ENCODE data around the gene APOBEC3A. TPM values are rescaled to one million over a fixed set of nuclear protein-coding genes. Genes with fewer than 3 reads are reported as not detected.

Gene APOBEC3A
- total RNA-seq, 4 donors from 2014 or later, result 2.7 to 3.0 TPM; not detected in 2

GRCh38 chr22:38938221-38938620, 19.2 kb upstream of the APOBEC3A start:
- H3K27ac ChIP-seq, result no peak overlapping the region
- H3K36me3 ChIP-seq, result no peaks in the 10 kb centered on the region
- in situ Hi-C loops (cut with MboI; ENCODE audit: low pct_ligation_motif_present in 1 of 4, low pct_unique_long_range_greater_than_20kb in 1 of 4, low sequenced_read_pairs in 3 of 4) (no loop called here), intact Hi-C loops (cut with DNase I; ENCODE audit: low total_unique reads) (no loop called here)
- DNase-seq, result no peak
- TF ChIP-seq POLR2A (IDR thresholded peaks at IDR 0.05) (no peak), EP300 (IDR thresholded peaks at IDR 0.05; ENCODE audit: low read depth) (no peak), POLR2AphosphoS5 (IDR thresholded peaks at IDR 0.05) (no peak)
- TF ChIP-seq, protein P1, sequence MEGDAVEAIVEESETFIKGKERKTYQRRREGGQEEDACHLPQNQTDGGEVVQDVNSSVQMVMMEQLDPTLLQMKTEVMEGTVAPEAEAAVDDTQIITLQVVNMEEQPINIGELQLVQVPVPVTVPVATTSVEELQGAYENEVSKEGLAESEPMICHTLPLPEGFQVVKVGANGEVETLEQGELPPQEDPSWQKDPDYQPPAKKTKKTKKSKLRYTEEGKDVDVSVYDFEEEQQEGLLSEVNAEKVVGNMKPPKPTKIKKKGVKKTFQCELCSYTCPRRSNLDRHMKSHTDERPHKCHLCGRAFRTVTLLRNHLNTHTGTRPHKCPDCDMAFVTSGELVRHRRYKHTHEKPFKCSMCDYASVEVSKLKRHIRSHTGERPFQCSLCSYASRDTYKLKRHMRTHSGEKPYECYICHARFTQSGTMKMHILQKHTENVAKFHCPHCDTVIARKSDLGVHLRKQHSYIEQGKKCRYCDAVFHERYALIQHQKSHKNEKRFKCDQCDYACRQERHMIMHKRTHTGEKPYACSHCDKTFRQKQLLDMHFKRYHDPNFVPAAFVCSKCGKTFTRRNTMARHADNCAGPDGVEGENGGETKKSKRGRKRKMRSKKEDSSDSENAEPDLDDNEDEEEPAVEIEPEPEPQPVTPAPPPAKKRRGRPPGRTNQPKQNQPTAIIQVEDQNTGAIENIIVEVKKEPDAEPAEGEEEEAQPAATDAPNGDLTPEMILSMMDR (IDR thresholded peaks at IDR 0.05), result no peak
- no peak overlapping the region for H3K4me3 ChIP-seq
- H3K27me3 ChIP-seq, result peaks cover 2% of the 10 kb centered on the region
- H3K9me3 ChIP-seq, result no peaks in the 10 kb centered on the region
- WGBS, 2 donors (ENCODE audit: low coverage in 1 of 2), result 87 to 89% methylated on average over 8 to 11 of the region's 11 CpGs
- peaks cover 0 to 27% (median 15%) of the 10 kb centered on the region in 4 donors for H3K4me1 ChIP-seq

DNA sequence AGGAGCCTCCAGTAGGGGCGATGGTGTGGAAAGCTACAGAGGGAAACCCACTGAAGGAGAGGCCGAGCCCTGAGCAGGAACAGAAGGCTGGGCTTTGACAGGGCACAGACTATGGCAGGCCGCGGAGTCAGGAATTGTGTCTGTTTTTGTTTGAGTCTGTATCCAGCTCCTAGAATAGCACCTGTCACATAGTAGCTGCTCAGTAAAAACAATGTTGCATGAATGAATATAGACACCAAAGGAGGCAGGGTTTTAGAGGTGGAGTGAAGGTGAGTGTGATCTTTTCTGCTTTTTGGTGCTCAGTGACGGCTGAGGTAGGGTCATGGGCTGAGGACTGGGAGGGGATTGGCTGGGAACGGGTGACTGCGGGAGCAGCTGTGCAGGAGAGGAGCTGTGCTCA, 18.5 kb upstream of the APOBEC3A start:
- intact Hi-C loops (cut with DNase I; ENCODE audit: low total_unique reads) (no loop called here), in situ Hi-C loops (cut with MboI; ENCODE audit: low pct_ligation_motif_present in 1 of 4, low pct_unique_long_range_greater_than_20kb in 1 of 4, low sequenced_read_pairs in 3 of 4) (no loop called here)
- no peak for TF ChIP-seq EP300 (IDR thresholded peaks at IDR 0.05; ENCODE audit: low read depth)
- no peak for TF ChIP-seq POLR2AphosphoS5 (IDR thresholded peaks at IDR 0.05)
- no peak for TF ChIP-seq POLR2A (IDR thresholded peaks at IDR 0.05)
- TF ChIP-seq, protein P1 (IDR thresholded peaks at IDR 0.05), result no peak
- Histone ChIP-seq H3K4me3 (no peak overlapping the region), H3K36me3 (no peaks in the 10 kb centered on the region), H3K9me3 (no peaks in the 10 kb centered on the region), H3K27me3 (peaks cover 2% of the 10 kb centered on the region), H3K4me1 (peaks cover 0 to 28% (median 13%) of the 10 kb centered on the region in 4 donors), H3K27ac (no peak overlapping the region)
- DNase-seq, result no peak
- WGBS, 2 donors (ENCODE audit: low coverage in 1 of 2), result 50 to 84% methylated on average over 2 to 7 of the region's 7 CpGs

DNA sequence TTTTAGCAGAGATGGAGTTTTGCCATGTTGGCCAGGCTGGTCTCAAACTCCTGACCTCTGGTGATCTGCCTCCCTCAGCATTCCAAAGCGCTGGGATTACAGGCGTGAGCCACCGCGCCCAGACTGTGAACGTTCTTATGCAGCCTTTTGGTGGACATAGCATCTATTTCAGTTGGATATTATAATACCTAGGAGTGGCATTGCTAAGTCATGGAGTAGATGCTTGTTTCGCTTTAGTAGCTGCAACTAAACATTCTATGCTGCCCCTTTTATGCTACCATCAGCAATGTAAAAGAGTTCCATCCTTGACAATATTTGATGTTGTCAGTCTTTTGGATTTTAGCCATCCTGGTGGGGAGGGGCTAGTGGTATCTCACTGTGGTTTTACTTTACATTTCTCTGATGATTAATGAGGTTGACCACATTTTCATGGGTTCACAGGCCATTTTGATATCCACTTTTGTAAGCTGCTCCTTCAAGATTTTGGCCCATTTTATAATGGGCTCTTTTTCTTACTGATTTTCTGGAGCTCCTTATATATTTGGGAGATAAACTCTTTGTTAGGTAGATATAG, 16.5 kb upstream of the APOBEC3A start:
- H3K36me3 ChIP-seq, result no peaks in the 10 kb centered on the region

DNA sequence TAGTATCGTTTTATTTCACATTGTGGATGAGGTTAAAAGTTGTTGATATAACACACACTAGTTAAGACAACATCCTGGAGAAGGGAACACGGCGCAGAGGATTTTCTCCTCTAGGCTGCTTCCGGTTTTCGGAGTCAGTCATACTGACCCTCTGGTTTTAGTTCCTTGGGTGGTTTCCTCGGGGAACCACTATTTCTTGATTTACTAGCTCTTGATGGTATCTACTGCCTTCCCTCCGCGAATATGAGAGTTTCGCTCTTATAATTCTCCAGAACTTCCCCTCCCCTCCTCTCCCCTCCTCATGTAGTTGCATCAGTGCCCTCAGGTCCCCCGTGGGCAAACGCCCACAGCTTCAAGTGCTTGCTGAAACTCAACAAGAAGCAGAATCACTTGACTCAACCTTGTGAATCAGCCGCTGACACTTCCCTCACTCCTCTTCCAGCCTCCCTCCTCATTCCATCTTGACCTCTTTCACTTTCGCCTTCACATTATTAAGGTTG, 15.9 kb upstream of the APOBEC3A start:
- DNase-seq, result no peak
- in situ Hi-C loops (cut with MboI; ENCODE audit: low pct_ligation_motif_present in 1 of 4, low pct_unique_long_range_greater_than_20kb in 1 of 4, low sequenced_read_pairs in 3 of 4), result no loop called here
- TF ChIP-seq POLR2AphosphoS5 (IDR thresholded peaks at IDR 0.05) (no peak), EP300 (IDR thresholded peaks at IDR 0.05; ENCODE audit: low read depth) (no peak), POLR2A (IDR thresholded peaks at IDR 0.05) (no peak)
- TF ChIP-seq, protein P1 (IDR thresholded peaks at IDR 0.05), result no peak
- Histone ChIP-seq H3K27ac (no peak overlapping the region), H3K36me3 (no peaks in the 10 kb centered on the region), H3K4me3 (no peak overlapping the region), H3K4me1 (peaks cover 0 to 5% (median 0%) of the 10 kb centered on the region in 4 donors), H3K9me3 (no peaks in the 10 kb centered on the region), H3K27me3 (peaks cover 15% of the 10 kb centered on the region)
- intact Hi-C loops (cut with DNase I; ENCODE audit: low total_unique reads), result no loop called here
- WGBS, 2 donors (ENCODE audit: low coverage in 1 of 2), result 56 to 63% methylated on average over 13 of the region's 13 CpGs

More for the DNA sequence above, 16.5 kb upstream of the APOBEC3A start:
- H3K4me3 ChIP-seq, result no peak overlapping the region
- peaks cover 0 to 12% (median 0%) of the 10 kb centered on the region in 4 donors for H3K4me1 ChIP-seq
- TF ChIP-seq POLR2AphosphoS5 (IDR thresholded peaks at IDR 0.05) (no peak), POLR2A (IDR thresholded peaks at IDR 0.05) (no peak), EP300 (IDR thresholded peaks at IDR 0.05; ENCODE audit: low read depth) (no peak)
- H3K27ac ChIP-seq, result no peak overlapping the region
- in situ Hi-C loops (cut with MboI; ENCODE audit: low pct_ligation_motif_present in 1 of 4, low pct_unique_long_range_greater_than_20kb in 1 of 4, low sequenced_read_pairs in 3 of 4) (no loop called here), intact Hi-C loops (cut with DNase I; ENCODE audit: low total_unique reads) (no loop called here)
- peaks cover 15% of the 10 kb centered on the region for H3K27me3 ChIP-seq
- 83 to 100% methylated on average over 1 to 6 of the region's 6 CpGs for WGBS, 2 donors (ENCODE audit: low coverage in 1 of 2)
- DNase-seq, result no peak
- no peaks in the 10 kb centered on the region for H3K9me3 ChIP-seq
